Liver (tissue), 3 donors: ENCODE data around the gene RAB15.

Experiments used
- CTCF ChIP-seq: fragments of 150-350 bp; IDR thresholded peaks from 2 replicates; pipeline ENCODE4 v1.5.1; 2017; ENCODE audit warnings: improper control_type of control experiment, low read depth, low read length; ENCODE audit not compliant: missing input control
- FOXA1 ChIP-seq: IDR thresholded peaks from 2 replicates; pipeline ENCODE4 v1.6.1; 2016; ENCODE audit warnings: antibody characterized with exemption
- FOXA2 ChIP-seq: IDR thresholded peaks from 2 replicates; pipeline ENCODE4 v1.6.1; 2016; ENCODE audit warnings: antibody characterized with exemption
- GABPA ChIP-seq, 2 donors: IDR thresholded peaks in 1 of 2; conservative IDR thresholded peaks in 1 of 2; 2 replicates each; pipeline ENCODE4 v1.6.1; 2016; ENCODE audit warnings: antibody characterized with exemption in 2 of 2, mild to moderate bottlenecking in 1 of 2, moderate library complexity in 1 of 2
- JUND ChIP-seq, 2 donors: IDR thresholded peaks; 2 replicates each; pipeline ENCODE4 v1.6.1; 2016; ENCODE audit warnings: antibody characterized with exemption in 2 of 2
- RAD21 ChIP-seq, 2 donors: IDR thresholded peaks; 2 replicates each; pipeline ENCODE4 v1.6.1; 2016; ENCODE audit warnings: antibody characterized with exemption in 2 of 2, mild to moderate bottlenecking in 2 of 2
- RXRA ChIP-seq, 2 donors: IDR thresholded peaks; 2 replicates each; pipeline ENCODE4 v1.6.1; 2017 to 2018; ENCODE audit warnings: antibody characterized with exemption in 2 of 2, mild to moderate bottlenecking in 1 of 2
- SP1 ChIP-seq: IDR thresholded peaks from 2 replicates; pipeline ENCODE4 v1.6.1; 2018; ENCODE audit warnings: antibody characterized with exemption, mild to moderate bottlenecking
- TAF1 ChIP-seq: conservative IDR thresholded peaks from 2 replicates; pipeline ENCODE4 v1.6.1; 2016; ENCODE audit warnings: antibody characterized with exemption, mild to moderate bottlenecking
- ZBTB33 ChIP-seq: IDR thresholded peaks from 2 replicates; pipeline ENCODE4 v1.6.1; 2016; ENCODE audit warnings: antibody characterized with exemption
- donor health status: healthy.
- donor health status: healthy.

GRCh38 chr14:64979336-64980074 lies 7.4 kb upstream of the RAB15 start:
- TF ChIP-seq RXRA (IDR thresholded peaks at IDR 0.05) = no peak
- no peak for TF ChIP-seq CTCF
- no peak for TF ChIP-seq FOXA1
- no peak for TF ChIP-seq SP1
- TF ChIP-seq ZBTB33 = no peak
- no peak for TF ChIP-seq FOXA2
- no peak for TF ChIP-seq JUND (IDR thresholded peaks at IDR 0.05)
- TF ChIP-seq GABPA (IDR thresholded peaks at IDR 0.05 in 1 of 2, conservative IDR thresholded peaks at IDR 0.05 in 1 of 2) = no peak
- TF ChIP-seq TAF1 = no peak
- no peak for TF ChIP-seq RAD21 (IDR thresholded peaks at IDR 0.05)
